Lower lobe of right lung (tissue), 2 donors: ENCODE results near the gene CDH26. TPM values are rescaled to one million over a fixed set of nuclear protein-coding genes. Genes with fewer than 3 reads are reported as not detected.
A peak's percentile ranks its signal among the peaks of the same experiment; 100 is the strongest.

Experiments
- ATAC-seq, 2 donors: fragments of 200-7000 bp; cut with Tn5 transposase; one replicate each; pipeline ENCODE4 v1.9.1; 2020 to 2022; ENCODE audit warnings: mild to moderate bottlenecking in 2 of 2, moderate library complexity in 2 of 2
- DNase-seq: peaks from one replicate; pipeline ENCODE4 v3.0.0-alpha.2; 2020
- H3K27ac ChIP-seq: fragments of 200-600 bp; one replicate; pipeline ENCODE4 v1.8.0; 2022
- H3K27me3 ChIP-seq: fragments of 200-600 bp; one replicate; pipeline ENCODE4 v1.8.0; 2022; ENCODE audit warnings: low read depth
- H3K36me3 ChIP-seq: fragments of 200-600 bp; one replicate; pipeline ENCODE4 v1.8.0; 2022; ENCODE audit warnings: mild to moderate bottlenecking
- H3K4me1 ChIP-seq: fragments of 200-600 bp; one replicate; pipeline ENCODE4 v1.8.0; 2022
- H3K4me3 ChIP-seq: fragments of 200-600 bp; one replicate; pipeline ENCODE4 v1.8.0; 2022; ENCODE audit warnings: mild to moderate bottlenecking
- H3K9me3 ChIP-seq: fragments of 200-600 bp; one replicate; pipeline ENCODE4 v1.8.0; 2022
- CTCF ChIP-seq: fragments of 200-600 bp; IDR thresholded peaks from one replicate; pipeline ENCODE4 v1.8.0; 2022; ENCODE audit warnings: antibody characterized with exemption, mild to moderate bottlenecking
- intact Hi-C: fragments of 100-400 bp; cut with DNase I; formaldehyde crosslinking; loops from one replicate; pipeline ENCODE4 v1.11.0; 2022
- total RNA-seq: library from RNA; stranded (reverse); fragmentation: NEBNext Ultra II Directional; extraction: Animal tissue kit (Norgen Biotek cat#: 25700); gene quantifications from one replicate; pipeline ENCODE4 v1.2.1, GENCODE V29; 2021
- donor health status: DM: no; HTN: yes; CAD: no; lungs with severe emphysema.

Gene CDH26
- total RNA-seq, 1 donor from 2014 or later, result 8.4 TPM

GRCh38 chr20:60060006-60060557 is 101.9 kb downstream of the CDH26 start:
- Histone ChIP-seq H3K4me3 (no peak overlapping the region), H3K9me3 (no peaks in the 10 kb centered on the region), H3K27ac (no peak overlapping the region), H3K27me3 (no peaks in the 10 kb centered on the region), H3K4me1 (peaks cover 36% of the 10 kb centered on the region), H3K36me3 (no peaks in the 10 kb centered on the region)
- DNase-seq (no peak), ATAC-seq (no peak)
- TF ChIP-seq CTCF, result no peak
- intact Hi-C loops, result no loop called here

GRCh38 chr20:60060593-60060992 is 102.4 kb downstream of the CDH26 start:
- no peaks in the 10 kb centered on the region for H3K36me3 ChIP-seq
- H3K4me1 ChIP-seq, result peaks cover 31% of the 10 kb centered on the region
- peak in 1 of 2 donors; percentile 27 for ATAC-seq
- no peak for DNase-seq
- H3K4me3 ChIP-seq, result no peak overlapping the region
- intact Hi-C loops, result no loop called here
- H3K27ac ChIP-seq, result no peak overlapping the region
- TF ChIP-seq CTCF, result no peak
- no peaks in the 10 kb centered on the region for H3K27me3 ChIP-seq
- no peaks in the 10 kb centered on the region for H3K9me3 ChIP-seq

GRCh38 chr20:60062431-60063047 is 104.3 kb downstream of the CDH26 start:
- no peak overlapping the region for H3K27ac ChIP-seq
- no peak for ATAC-seq

GRCh38 chr20:60063048-60063451 is 104.8 kb downstream of the CDH26 start:
- Histone ChIP-seq H3K27ac (no peak overlapping the region), H3K9me3 (no peaks in the 10 kb centered on the region), H3K36me3 (no peaks in the 10 kb centered on the region), H3K4me1 (peaks cover 24% of the 10 kb centered on the region), H3K27me3 (no peaks in the 10 kb centered on the region), H3K4me3 (no peak overlapping the region)
- DNase-seq, result no peak
- intact Hi-C loops, result no loop called here
- ATAC-seq, result peak in 1 of 2 donors; percentile 15
- TF ChIP-seq CTCF, result no peak

More at GRCh38 chr20:60062431-60063047, 104.3 kb downstream of the CDH26 start:
- intact Hi-C loops, result no loop called here
- H3K4me1 ChIP-seq, result peaks cover 30% of the 10 kb centered on the region
- no peak for DNase-seq
- no peak for TF ChIP-seq CTCF
- no peaks in the 10 kb centered on the region for H3K27me3 ChIP-seq
- H3K9me3 ChIP-seq, result no peaks in the 10 kb centered on the region
- no peak overlapping the region for H3K4me3 ChIP-seq
- no peaks in the 10 kb centered on the region for H3K36me3 ChIP-seq

GRCh38 chr20:60063739-60064380 is 105.6 kb downstream of the CDH26 start:
- Histone ChIP-seq H3K27me3 (no peaks in the 10 kb centered on the region), H3K4me3 (no peak overlapping the region), H3K27ac (no peak overlapping the region), H3K4me1 (peaks cover 16% of the 10 kb centered on the region), H3K36me3 (no peaks in the 10 kb centered on the region), H3K9me3 (no peaks in the 10 kb centered on the region)
- DNase-seq (no peak), ATAC-seq (no peak)
- no peak for TF ChIP-seq CTCF
- intact Hi-C loops, result no loop called here

Other genes starting within 250 kb of the CDH26 start
- 3.5 TPM for gene SYCP2, start 24.8 kb upstream of the CDH26 start, total RNA-seq
- 12.1 TPM for gene PPP1R3D, start 18.1 kb upstream of the CDH26 start, total RNA-seq
- gene FAM217B, start 18.0 kb upstream of the CDH26 start, total RNA-seq, result 26.8 TPM